Cardiac fibroblast (primary cell): ENCODE data around the gene MAPKAPK2.

Experiments
- DNase-seq, 2 donors: peaks; one replicate each; pipeline versions ENCODE4 v3.0.0 to v3.0.0-alpha.2; 2010; ENCODE audit warnings: low read depth in 2 of 2
- H3K4me3 ChIP-seq, 2 donors: replicated peaks in 1 of 2; 1 replicate in 1 of 2; 2 replicates in 1 of 2; pipeline ENCODE4 v1.5.1; 2011; ENCODE audit warnings: low read depth in 2 of 2, low read length in 2 of 2, mild to moderate bottlenecking in 2 of 2, moderate library complexity in 1 of 2
- TF ChIP-seq, protein P1 (sequence below): IDR thresholded peaks from one replicate; pipeline ENCODE4 v1.5.1; 2011; ENCODE audit warnings: low read depth, mild to moderate bottlenecking, low read length, inconsistent platforms

MAPKAPK2 gene

GRCh38 chr1:206664740-206665139, 20.0 kb upstream of the MAPKAPK2 start:
- TF ChIP-seq, protein P1, sequence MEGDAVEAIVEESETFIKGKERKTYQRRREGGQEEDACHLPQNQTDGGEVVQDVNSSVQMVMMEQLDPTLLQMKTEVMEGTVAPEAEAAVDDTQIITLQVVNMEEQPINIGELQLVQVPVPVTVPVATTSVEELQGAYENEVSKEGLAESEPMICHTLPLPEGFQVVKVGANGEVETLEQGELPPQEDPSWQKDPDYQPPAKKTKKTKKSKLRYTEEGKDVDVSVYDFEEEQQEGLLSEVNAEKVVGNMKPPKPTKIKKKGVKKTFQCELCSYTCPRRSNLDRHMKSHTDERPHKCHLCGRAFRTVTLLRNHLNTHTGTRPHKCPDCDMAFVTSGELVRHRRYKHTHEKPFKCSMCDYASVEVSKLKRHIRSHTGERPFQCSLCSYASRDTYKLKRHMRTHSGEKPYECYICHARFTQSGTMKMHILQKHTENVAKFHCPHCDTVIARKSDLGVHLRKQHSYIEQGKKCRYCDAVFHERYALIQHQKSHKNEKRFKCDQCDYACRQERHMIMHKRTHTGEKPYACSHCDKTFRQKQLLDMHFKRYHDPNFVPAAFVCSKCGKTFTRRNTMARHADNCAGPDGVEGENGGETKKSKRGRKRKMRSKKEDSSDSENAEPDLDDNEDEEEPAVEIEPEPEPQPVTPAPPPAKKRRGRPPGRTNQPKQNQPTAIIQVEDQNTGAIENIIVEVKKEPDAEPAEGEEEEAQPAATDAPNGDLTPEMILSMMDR, result no peak
- no peak overlapping the region for H3K4me3 ChIP-seq
- no peak for DNase-seq

GRCh38 chr1:206666031-206666561, 18.6 kb upstream of the MAPKAPK2 start:
- DNase-seq, result no peak

DNA sequence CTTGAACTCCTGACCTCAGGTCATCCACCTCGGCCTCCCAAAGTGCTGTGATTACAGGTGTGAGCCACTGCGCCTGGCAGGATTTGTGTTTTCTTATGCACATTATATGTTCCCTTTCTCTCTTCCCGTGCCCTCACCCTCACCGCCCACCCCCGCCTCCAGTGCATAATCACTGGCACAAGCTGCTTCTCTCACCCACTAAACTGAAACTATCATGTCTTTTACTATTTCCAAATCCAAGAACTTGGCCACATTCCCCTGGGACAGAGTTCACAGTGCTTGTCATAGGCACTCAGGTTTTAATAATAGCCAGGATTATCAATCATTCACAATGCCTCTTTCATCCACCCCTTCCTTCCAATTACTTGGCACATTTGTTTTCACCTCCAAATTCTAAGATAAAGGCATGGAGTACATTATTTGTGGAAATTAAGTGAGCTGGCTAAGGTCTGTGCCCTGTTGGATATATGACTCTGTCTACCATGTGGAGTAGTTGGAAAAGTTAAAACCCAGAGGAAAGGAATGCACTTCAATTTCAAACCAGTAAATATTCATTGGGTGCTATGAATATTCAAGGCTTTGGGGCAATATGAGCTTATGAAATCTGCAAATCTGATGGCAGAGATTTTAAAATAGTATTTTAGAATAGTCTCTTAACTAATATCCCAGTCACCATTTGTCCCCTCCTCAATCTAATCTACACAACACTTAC, 17.6 kb upstream of the MAPKAPK2 start:
- H3K4me3 ChIP-seq, result no peak overlapping the region
- DNase-seq, result no peak
- TF ChIP-seq, protein P1, result no peak

More at GRCh38 chr1:206666031-206666561, 18.6 kb upstream of the MAPKAPK2 start:
- no peak overlapping the region for H3K4me3 ChIP-seq
- TF ChIP-seq, protein P1, result no peak

GRCh38 chr1:206668351-206668750, 16.4 kb upstream of the MAPKAPK2 start:
- DNase-seq, result no peak
- H3K4me3 ChIP-seq, result no peak overlapping the region
- TF ChIP-seq, protein P1, result no peak

DNA sequence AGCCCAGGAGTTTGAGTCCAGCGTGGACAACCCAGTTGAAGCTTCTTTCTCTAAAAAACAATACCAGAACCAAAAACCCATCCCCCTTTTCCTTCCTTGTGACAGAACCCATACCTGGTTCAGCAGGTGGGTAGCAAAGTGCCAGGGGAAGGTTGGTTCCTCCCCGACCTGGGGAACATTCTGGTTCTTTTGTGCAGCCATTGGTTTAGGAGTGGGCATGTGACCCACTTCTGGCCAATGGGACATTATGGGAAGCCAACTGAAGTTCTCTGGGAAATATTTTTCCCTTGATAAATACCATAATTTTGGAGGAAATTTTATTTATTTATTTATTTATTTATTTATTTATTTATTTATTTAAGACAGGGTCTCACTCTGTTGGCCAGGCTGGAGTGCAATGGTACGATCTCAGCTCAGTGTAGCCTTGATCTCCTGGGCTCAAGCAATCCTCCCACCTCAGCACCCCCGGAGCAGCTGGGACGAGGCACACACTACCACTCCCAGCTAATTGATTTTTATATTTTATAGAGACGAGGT, 15.8 kb upstream of the MAPKAPK2 start:
- no peak for DNase-seq
- no peak overlapping the region for H3K4me3 ChIP-seq
- TF ChIP-seq, protein P1, result no peak

- no peak overlapping the region for H3K4me3 ChIP-seq
- DNase-seq, result peak in 1 of 2 donors; percentile 21
- TF ChIP-seq, protein P1, result no peak
Observed at GRCh38 chr1:206672011-206672688, 12.6 kb upstream of the MAPKAPK2 start.
